ENCODE data around the gene BEST4.

BEST4 gene

GRCh38 chr1:44810101-44810761 lies 22.3 kb upstream of the BEST4 start:
- DNase-seq (ENCODE audit: low spot score), result peak; percentile 35
- Mint-ChIP-seq H3K9me3 (no peaks in the 10 kb centered on the region), H3K27ac (peak overlapping the region; percentile 99), H3K4me3 (peak overlapping the region; percentile 79), H3K36me3 (ENCODE audit: low read depth) (peaks cover 52% of the 10 kb centered on the region), H3K4me1 (ENCODE audit: low read depth) (peaks cover 66% of the 10 kb centered on the region), H3K27me3 (ENCODE audit: low read depth) (no peaks in the 10 kb centered on the region)

DNA sequence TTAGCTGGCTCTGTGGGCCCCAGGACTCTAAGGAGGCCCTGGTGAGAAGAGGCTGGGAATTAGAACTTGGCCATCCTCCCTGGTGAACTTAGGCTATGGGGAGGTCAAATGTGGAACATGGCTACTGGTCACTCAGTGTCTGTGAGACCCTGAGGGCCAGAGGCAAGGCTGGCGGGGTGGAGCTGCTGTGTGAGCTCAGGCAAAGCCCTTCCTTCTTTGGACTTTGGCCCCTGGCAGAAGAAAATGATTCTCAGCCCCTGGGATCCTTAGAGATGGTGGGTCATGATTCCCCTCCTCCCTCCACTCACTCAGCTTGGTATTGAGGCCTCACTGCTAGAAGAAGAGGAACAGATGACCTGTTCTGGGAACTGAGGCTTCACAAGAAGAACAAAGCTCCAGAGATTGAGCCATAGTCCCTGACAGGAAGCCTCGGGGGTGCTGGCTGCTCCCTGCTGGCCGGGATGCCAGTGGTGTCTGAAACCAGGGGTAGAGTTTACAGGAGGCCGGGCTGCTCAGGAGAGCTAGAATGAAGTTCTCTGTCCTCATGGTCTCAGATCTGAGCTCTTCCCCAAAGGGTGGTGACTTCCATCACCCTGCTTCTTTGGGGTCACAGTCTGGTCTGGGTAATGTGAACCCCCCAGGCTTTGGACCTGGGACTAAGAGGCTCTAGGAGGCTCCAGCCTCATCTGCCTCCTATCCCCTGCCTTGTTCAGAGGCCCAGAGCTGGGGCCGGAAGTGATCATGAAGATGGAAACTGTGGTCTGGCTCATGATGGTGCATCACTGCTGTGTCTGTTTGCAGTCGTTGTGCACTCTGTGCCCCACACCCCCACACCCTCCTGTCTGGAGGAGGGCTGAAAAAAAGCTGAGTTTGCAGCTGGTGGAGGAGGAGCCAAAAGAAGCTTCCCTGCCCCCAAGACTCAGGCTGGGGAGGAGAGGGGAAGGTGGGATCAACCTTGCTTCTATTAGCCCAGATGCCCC lies 21.3 kb upstream of the BEST4 start:
- peak overlapping the region; percentile 99 for H3K27ac Mint-ChIP-seq
- H3K4me1 Mint-ChIP-seq (ENCODE audit: low read depth), result peaks cover 62% of the 10 kb centered on the region
- H3K4me3 Mint-ChIP-seq, result peak overlapping the region; percentile 79
- DNase-seq (ENCODE audit: low spot score), result peak; percentile 92
- no peaks in the 10 kb centered on the region for H3K27me3 Mint-ChIP-seq (ENCODE audit: low read depth)
- peaks cover 55% of the 10 kb centered on the region for H3K36me3 Mint-ChIP-seq (ENCODE audit: low read depth)
- H3K9me3 Mint-ChIP-seq, result no peaks in the 10 kb centered on the region

DNA sequence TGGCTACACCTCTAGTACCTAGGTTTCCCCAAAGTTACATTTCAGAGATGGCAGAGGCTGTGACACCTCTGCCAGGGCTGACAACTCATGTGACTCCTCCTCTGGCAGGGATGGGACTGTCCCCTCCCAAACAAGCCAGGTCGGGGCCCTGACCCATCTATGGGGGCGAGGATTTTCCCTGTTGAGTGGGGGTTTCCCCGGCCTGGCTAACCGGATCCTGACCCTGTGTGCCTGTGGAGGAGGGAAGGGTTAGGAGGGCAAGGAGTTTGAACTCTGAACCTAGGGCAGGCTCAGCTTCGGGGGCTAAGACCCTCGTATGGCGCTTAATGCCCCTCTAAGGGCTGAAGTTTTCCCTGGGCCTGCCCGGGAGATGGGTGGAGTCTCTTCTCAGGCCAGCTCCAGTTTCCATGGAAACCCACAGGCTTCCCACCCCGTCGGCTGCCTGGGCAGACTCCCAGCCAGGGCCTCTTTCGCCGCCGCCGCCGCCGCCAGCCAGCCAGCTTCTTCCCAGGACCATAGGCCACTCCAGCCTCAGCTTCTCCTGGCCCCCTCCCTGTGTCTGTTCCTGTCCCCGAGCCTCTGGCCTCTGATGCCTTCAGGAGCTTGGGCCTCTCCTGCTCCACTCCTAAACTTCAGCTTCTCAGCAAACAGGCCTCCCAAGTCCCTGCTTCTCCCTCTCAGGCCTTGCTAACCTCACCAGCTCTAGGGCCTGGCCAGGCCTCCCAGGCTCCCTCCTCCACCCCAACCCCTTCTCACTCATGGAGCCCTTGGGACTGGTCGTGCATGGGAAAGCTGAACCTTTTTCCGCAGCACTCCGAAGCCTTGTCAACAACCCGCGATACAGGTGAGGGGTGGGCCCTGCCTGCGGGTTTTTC lies 20.3 kb upstream of the BEST4 start, which contains the start of gene BTBD19:
Gene BTBD19, plus strand, starts transcription at position 461 of the 875 bp plus-strand sequence. Its CDS starts 298 bp downstream, at position 759.
- H3K27ac Mint-ChIP-seq, result peak within 1 kb of the TSS; percentile 99
- DNase-seq (ENCODE audit: low spot score), result peak; percentile 90
- no peaks in the 10 kb centered on the region for H3K9me3 Mint-ChIP-seq
- peaks cover 57% of the 10 kb centered on the region for H3K36me3 Mint-ChIP-seq (ENCODE audit: low read depth)
- peaks cover 60% of the 10 kb centered on the region for H3K4me1 Mint-ChIP-seq (ENCODE audit: low read depth)
- no peaks in the 10 kb centered on the region for H3K27me3 Mint-ChIP-seq (ENCODE audit: low read depth)
- peak within 1 kb of the TSS; percentile 79 for H3K4me3 Mint-ChIP-seq

DNA sequence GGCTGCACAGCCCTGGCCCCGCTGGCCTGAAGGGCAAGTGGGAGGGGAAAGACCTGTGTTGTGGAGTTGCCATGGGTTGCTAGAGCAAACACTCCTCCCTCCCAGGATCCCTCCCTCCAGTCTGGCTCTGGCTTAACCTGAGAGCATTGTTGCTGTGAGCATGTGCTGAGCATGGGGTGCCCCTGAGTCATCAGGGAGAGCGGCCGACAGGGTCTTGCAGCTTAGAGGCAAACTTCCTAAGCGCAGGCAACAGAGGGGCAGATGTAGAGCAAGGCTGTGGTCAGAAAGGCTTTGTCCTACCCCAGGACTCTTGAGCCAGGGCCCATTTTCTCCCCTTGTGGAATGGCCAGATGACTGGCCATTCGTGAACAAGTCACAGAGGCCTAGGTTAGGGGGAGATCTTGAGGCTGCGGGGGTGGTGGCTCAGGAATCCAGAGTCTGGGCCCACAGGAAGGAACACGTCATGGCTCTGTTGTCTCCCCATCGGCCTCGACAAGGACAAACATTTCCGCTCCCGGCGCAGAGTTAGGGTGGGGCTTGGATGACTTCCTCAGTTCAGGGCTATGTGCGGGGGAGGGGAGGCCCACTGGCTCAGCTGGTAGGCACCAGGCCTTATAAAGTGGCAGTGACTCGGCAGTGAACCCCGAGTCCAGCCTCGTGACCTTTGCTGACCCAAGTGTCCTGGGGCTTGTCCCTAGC lies 19.5 kb upstream of the BEST4 start:
- peaks cover 66% of the 10 kb centered on the region for H3K4me1 Mint-ChIP-seq (ENCODE audit: low read depth)
- peaks cover 61% of the 10 kb centered on the region for H3K36me3 Mint-ChIP-seq (ENCODE audit: low read depth)
- no peaks in the 10 kb centered on the region for H3K9me3 Mint-ChIP-seq
- peak overlapping the region; percentile 99 for H3K27ac Mint-ChIP-seq
- H3K4me3 Mint-ChIP-seq, result peak overlapping the region; percentile 79
- H3K27me3 Mint-ChIP-seq (ENCODE audit: low read depth), result no peaks in the 10 kb centered on the region
- peak; percentile 92 for DNase-seq (ENCODE audit: low spot score)

DNA sequence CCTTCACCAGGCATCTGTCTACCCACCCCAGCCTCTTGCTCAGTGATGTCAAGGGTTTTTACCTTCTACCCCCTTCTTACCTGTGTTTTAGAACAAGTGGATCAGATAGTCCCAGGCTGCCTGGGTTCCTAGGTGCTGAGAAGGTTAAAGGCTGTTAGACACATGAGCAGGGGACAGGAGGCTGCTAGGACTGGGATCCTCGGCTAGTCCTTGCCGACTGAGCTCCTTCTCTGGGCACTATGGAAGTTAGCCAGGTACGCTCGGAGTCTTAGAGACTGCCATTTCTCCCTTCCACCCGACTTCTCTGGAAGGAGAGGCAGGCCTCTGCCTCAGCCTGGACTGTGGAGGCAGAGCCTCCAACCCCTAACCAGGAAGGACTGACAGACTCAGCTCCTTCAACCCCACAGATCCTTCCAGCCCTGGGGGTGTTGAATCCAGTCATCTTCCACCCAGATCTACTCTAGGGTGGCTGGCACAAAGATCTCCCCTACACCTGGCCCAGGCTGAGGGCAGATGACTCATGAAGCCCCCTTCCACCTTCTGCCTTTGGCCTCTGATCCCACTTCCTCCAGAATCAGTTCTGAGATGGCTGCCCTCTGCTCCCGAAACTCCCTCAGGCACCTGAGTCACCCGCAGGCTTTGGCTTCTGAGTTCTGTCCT lies 18.9 kb upstream of the BEST4 start, which contains the start of gene DYNLT4:
Gene DYNLT4, minus strand, starts transcription at position 648 of the 660 bp plus-strand sequence. CDS start 683 bp downstream, outside the sequence.
- H3K27ac Mint-ChIP-seq, result peak within 1 kb of the TSS; percentile 99
- H3K36me3 Mint-ChIP-seq (ENCODE audit: low read depth), result peaks cover 67% of the 10 kb centered on the region
- H3K27me3 Mint-ChIP-seq (ENCODE audit: low read depth), result no peaks in the 10 kb centered on the region
- H3K9me3 Mint-ChIP-seq, result no peaks in the 10 kb centered on the region
- H3K4me3 Mint-ChIP-seq, result peak within 1 kb of the TSS; percentile 79
- peaks cover 67% of the 10 kb centered on the region for H3K4me1 Mint-ChIP-seq (ENCODE audit: low read depth)
- no peak for DNase-seq (ENCODE audit: low spot score)

DNA sequence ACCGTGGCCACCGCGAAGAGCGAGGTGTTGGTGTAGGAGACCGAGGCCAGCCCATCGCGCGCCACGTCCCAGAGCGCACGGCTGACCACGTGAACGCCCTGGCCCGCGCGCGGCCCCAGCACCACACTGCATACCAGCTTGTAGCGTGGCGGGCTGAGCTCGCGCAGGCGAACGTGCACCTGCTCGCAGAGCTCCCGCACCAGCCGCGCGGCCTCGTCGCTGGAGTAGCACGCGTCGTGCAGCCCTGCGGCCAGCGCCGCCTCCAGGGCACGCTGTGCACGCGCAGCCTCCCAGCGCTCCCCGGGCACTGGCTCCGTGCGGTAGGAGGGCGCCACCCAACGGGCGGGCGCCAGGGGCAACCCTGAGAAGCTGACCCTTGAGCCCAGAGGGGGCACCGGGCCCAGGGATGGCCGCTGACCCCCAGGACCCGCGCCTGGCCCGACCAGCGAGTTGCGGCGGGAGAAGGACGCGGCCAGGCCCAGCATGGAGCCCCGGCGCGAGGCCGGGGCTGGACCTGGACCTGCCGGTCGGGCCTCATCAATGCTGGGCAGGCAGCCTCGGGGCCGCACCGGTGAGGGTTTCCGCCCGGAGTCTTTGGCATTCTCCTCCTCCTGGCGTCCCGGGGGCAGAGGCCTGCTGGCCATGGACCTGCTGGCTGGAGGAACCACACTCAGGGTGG lies 18.2 kb upstream of the BEST4 start:
- Mint-ChIP-seq H3K4me1 (ENCODE audit: low read depth) (peaks cover 62% of the 10 kb centered on the region), H3K27ac (peak overlapping the region; percentile 99), H3K9me3 (no peaks in the 10 kb centered on the region), H3K36me3 (ENCODE audit: low read depth) (peaks cover 65% of the 10 kb centered on the region), H3K27me3 (ENCODE audit: low read depth) (no peaks in the 10 kb centered on the region), H3K4me3 (no peak overlapping the region)
- DNase-seq (ENCODE audit: low spot score), result no peak

DNA sequence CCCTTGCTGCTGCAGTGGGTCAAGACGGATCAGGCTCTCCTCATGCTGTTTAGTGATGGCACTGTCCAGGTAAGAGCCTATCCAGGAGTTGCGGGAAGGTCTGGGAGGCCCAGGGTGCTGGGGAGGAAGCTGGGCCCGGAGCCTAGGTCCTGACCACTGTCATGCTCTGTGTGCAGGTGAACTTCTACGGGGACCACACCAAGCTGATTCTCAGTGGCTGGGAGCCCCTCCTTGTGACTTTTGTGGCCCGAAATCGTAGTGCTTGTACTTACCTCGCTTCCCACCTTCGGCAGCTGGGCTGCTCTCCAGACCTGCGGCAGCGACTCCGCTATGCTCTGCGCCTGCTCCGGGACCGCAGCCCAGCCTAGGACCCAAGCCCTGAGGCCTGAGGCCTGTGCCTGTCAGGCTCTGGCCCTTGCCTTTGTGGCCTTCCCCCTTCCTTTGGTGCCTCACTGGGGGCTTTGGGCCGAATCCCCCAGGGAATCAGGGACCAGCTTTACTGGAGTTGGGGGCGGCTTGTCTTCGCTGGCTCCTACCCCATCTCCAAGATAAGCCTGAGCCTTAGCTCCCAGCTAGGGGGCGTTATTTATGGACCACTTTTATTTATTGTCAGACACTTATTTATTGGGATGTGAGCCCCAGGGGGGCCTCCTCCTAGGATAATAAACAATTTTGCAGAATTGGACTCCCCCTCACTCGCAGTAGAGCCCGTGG lies 17.5 kb upstream of the BEST4 start:
- no peak for DNase-seq (ENCODE audit: low spot score)
- Mint-ChIP-seq H3K9me3 (no peaks in the 10 kb centered on the region), H3K4me1 (ENCODE audit: low read depth) (peaks cover 56% of the 10 kb centered on the region), H3K27me3 (ENCODE audit: low read depth) (no peaks in the 10 kb centered on the region), H3K4me3 (no peak overlapping the region), H3K27ac (peak overlapping the region; percentile 77), H3K36me3 (ENCODE audit: low read depth) (peaks cover 64% of the 10 kb centered on the region)

DNA sequence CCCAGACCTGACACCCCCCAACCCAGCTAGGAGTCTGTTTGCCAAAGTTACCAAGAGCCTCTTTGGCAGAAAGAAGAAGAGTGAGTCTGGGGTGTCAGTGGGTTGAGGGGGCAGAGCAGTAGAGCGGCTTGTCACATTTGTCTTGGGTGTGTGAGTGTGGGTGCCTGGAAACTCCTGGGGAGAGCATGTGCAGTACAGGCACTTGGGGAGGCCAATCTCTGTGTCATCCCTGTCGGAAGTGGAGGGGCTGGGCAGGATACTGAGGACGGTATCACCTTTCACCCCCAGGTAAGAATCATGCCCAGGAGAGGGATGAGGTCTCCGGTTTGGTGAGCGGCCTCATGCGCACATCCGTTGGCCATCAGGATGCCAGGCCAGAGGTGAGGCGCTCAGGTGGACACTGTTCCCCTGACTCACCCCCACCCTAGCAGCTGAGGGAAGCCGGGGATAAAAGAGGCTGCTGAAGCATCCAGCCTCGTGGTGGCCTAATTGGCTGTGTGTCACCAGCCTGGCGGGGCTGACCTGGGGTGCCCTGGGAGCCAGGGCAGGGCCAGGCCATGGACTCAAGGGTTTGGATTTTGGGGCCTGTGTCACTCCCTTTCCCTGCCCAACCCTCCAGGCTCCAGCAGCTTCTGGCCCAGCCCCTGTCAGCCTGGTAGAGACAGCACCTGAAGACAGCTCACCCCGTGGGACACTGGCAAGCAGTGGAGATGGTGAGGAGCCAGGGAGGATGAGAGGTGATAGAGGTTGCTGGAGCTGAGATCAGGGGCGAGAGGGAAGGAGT lies 15.5 kb upstream of the BEST4 start:
- H3K4me3 Mint-ChIP-seq, result peak overlapping the region; percentile 92
- peaks cover 48% of the 10 kb centered on the region for H3K4me1 Mint-ChIP-seq (ENCODE audit: low read depth)
- no peaks in the 10 kb centered on the region for H3K27me3 Mint-ChIP-seq (ENCODE audit: low read depth)
- peaks cover 61% of the 10 kb centered on the region for H3K36me3 Mint-ChIP-seq (ENCODE audit: low read depth)
- no peaks in the 10 kb centered on the region for H3K9me3 Mint-ChIP-seq
- no peak for DNase-seq (ENCODE audit: low spot score)
- H3K27ac Mint-ChIP-seq, result peak overlapping the region; percentile 77

DNA sequence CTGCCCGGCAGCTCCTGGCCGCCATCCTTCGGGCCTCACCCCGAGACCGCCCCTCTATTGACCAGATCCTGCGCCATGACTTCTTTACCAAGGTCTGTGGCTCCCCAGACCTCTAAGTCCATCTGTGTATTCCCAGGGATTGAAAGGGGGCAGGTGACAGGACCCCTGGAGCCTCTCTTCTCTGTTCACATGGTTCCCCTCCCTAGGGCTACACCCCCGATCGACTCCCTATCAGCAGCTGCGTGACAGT lies 15.0 kb upstream of the BEST4 start:
- Mint-ChIP-seq H3K4me3 (peak overlapping the region; percentile 92), H3K4me1 (ENCODE audit: low read depth) (peaks cover 44% of the 10 kb centered on the region), H3K27ac (peak overlapping the region; percentile 72), H3K27me3 (ENCODE audit: low read depth) (no peaks in the 10 kb centered on the region), H3K9me3 (no peaks in the 10 kb centered on the region), H3K36me3 (ENCODE audit: low read depth) (peaks cover 60% of the 10 kb centered on the region)
- DNase-seq (ENCODE audit: low spot score), result no peak

DNA sequence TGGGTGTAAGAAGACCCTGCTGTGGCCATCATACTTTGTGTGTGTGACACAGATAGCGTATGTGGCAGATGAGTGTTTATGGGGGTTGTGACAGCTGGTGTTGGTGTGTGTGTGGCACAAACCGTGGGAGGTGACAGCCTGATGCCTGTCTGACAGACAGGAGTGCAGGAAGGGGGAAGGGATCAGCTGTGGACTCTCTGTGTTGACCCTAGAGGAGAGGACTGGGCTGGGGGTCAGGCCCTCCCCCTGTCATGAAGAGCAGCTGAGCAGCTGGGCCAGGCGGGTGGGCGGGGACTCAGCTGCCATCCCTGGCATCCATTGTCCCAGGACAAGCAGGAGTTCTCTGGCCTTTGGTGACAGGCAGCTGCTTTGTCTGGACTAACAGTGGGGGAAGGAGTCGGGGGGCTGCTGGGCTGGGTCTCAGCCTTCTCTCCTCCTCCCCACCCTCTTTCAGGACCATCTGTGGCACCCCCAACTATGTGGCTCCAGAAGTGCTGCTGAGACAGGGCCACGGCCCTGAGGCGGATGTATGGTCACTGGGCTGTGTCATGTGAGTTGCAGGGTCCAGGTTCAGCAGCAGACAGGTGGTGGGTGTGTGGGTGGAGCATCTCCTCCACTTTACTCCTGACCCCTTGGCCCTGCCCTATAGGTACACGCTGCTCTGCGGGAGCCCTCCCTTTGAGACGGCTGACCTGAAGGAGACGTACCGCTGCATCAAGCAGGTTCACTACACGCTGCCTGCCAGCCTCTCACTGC lies 14.5 kb upstream of the BEST4 start:
- peak overlapping the region; percentile 92 for H3K4me3 Mint-ChIP-seq
- peaks cover 55% of the 10 kb centered on the region for H3K36me3 Mint-ChIP-seq (ENCODE audit: low read depth)
- peaks cover 39% of the 10 kb centered on the region for H3K4me1 Mint-ChIP-seq (ENCODE audit: low read depth)
- H3K9me3 Mint-ChIP-seq, result no peaks in the 10 kb centered on the region
- no peak for DNase-seq (ENCODE audit: low spot score)
- H3K27me3 Mint-ChIP-seq (ENCODE audit: low read depth), result no peaks in the 10 kb centered on the region
- H3K27ac Mint-ChIP-seq, result peak overlapping the region; percentile 97

Measured in T-helper 2 cell treated with Interferon-gamma antibody and Interleukin-4, amounts not matched to agents 5 μg/mL and 100 μg/mL, for 36 hours (primary cell).